ENCODE data around the gene C10orf95. TPM values are rescaled to one million over a fixed set of nuclear protein-coding genes. Genes with fewer than 3 reads are reported as not detected.

The C10orf95 gene
- total RNA-seq, 2 donors from 2014 or later, result 0.29 to 0.39 TPM

GRCh38 chr10:102408728-102409603, 42.4 kb downstream of the C10orf95 start:
- Mint-ChIP-seq H3K36me3 (ENCODE audit: low read depth) (peaks cover 18% of the 10 kb centered on the region), H3K4me1 (peaks cover 19% of the 10 kb centered on the region), H3K4me3 (peak overlapping the region; percentile 85), H3K9me3 (no peaks in the 10 kb centered on the region), H3K27ac (peak overlapping the region; percentile 76), H3K27me3 (peaks cover 18% of the 10 kb centered on the region)
- ATAC-seq (replicated peaks), result peak; percentile 75

GRCh38 chr10:102408131-102408727, 43.1 kb downstream of the C10orf95 start:
- no peak for ATAC-seq (replicated peaks)

DNA sequence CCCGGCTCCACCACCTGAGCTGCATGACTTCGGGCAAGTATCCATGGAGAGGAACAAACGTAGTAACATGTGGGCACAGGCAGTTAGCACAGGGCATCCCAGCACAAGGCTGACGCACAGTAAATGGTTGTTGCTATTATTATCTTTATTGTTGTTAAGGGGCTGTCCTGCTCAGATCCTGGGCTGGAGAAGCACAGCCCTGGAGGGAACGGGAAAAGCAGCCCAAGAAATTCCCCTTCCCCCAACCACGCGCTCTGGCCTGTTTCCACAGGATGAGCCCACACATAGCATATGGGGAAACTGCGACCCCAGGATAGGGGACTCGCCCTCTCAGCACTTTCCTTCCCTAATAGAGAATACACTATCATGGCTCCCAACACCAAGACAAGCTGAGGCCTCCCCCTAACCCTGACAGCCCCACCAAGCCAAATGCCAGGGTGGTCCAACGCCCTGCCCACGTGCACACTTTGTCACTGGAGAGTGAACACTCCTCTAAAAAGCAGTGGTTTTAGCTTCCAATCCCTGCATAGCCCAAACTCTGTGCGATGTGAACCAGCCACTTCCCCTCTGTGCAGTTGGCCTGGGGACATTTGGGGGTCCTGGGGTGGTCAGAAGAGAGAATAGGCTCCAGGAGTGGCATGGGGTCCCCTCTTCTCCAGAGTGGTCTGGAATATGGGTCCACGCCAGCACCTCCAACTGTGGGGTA, 43.8 kb downstream of the C10orf95 start:
- peak overlapping the region; percentile 75 for H3K27ac Mint-ChIP-seq
- ATAC-seq (replicated peaks), result no peak
- peak overlapping the region; percentile 77 for H3K4me3 Mint-ChIP-seq
- peaks cover 24% of the 10 kb centered on the region for H3K36me3 Mint-ChIP-seq (ENCODE audit: low read depth)
- H3K9me3 Mint-ChIP-seq, result no peaks in the 10 kb centered on the region
- H3K4me1 Mint-ChIP-seq, result peaks cover 19% of the 10 kb centered on the region
- peaks cover 18% of the 10 kb centered on the region for H3K27me3 Mint-ChIP-seq

More at GRCh38 chr10:102408131-102408727, 43.1 kb downstream of the C10orf95 start:
- Mint-ChIP-seq H3K27me3 (peaks cover 18% of the 10 kb centered on the region), H3K4me1 (peaks cover 19% of the 10 kb centered on the region), H3K36me3 (ENCODE audit: low read depth) (peaks cover 23% of the 10 kb centered on the region), H3K9me3 (no peaks in the 10 kb centered on the region), H3K4me3 (peak overlapping the region; percentile 77), H3K27ac (peak overlapping the region; percentile 78)

GRCh38 chr10:102406815-102407214, 44.5 kb downstream of the C10orf95 start:
- Mint-ChIP-seq H3K27me3 (peaks cover 18% of the 10 kb centered on the region), H3K27ac (peak overlapping the region; percentile 75), H3K36me3 (ENCODE audit: low read depth) (peaks cover 32% of the 10 kb centered on the region), H3K4me1 (peaks cover 19% of the 10 kb centered on the region), H3K4me3 (peak overlapping the region; percentile 77), H3K9me3 (no peaks in the 10 kb centered on the region)
- no peak for ATAC-seq (replicated peaks)

GRCh38 chr10:102405632-102406031, 45.7 kb downstream of the C10orf95 start:
- Mint-ChIP-seq H3K4me1 (peaks cover 15% of the 10 kb centered on the region), H3K27me3 (peaks cover 11% of the 10 kb centered on the region), H3K4me3 (peak overlapping the region; percentile 2), H3K9me3 (no peaks in the 10 kb centered on the region), H3K36me3 (ENCODE audit: low read depth) (peaks cover 43% of the 10 kb centered on the region), H3K27ac (peak overlapping the region; percentile 75)
- ATAC-seq (replicated peaks), result peak; percentile 5

GRCh38 chr10:102405108-102405571, 46.2 kb downstream of the C10orf95 start:
- H3K27ac Mint-ChIP-seq, result peak overlapping the region; percentile 75
- peaks cover 15% of the 10 kb centered on the region for H3K4me1 Mint-ChIP-seq
- peak overlapping the region; percentile 2 for H3K4me3 Mint-ChIP-seq
- ATAC-seq (replicated peaks), result no peak
- H3K36me3 Mint-ChIP-seq (ENCODE audit: low read depth), result peaks cover 48% of the 10 kb centered on the region
- no peaks in the 10 kb centered on the region for H3K9me3 Mint-ChIP-seq
- peaks cover 11% of the 10 kb centered on the region for H3K27me3 Mint-ChIP-seq

DNA sequence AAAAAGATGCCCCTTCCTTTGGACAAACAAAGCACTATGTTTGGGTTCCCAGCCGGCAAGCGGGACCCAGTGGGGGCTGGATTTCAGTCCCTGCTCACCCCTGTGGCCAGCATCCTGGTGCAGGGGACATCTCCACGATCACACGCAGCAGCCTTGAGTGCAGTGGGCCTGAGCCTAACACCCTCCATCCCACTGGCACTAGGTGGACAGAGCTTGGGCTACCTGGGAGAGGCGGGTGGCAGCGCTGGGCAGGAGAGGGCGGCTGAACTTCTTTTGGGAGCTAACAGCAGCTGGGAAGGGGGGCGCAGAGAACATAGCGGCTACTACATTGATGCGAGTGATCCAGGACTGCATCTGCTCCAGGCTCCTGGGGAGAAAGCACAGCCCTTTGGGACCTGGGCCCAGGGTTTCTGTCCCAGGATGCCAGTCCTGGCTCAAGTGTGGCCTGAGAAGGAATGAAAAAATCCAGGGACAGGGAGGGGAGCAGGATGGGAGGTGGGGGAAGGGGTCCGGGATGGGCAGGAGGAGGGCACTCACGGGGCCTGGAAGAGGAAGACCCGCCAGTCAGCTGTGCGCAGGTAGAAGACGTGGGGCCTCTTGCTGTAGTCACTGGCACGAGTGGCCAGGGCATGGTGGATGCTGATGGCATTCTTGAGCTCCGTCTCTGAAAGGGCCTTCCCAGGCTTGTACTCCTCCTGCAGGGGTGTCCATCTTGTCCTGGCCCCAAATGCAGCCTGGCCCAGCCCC, 46.8 kb downstream of the C10orf95 start:
- no peak for ATAC-seq (replicated peaks)
- peaks cover 54% of the 10 kb centered on the region for H3K36me3 Mint-ChIP-seq (ENCODE audit: low read depth)
- H3K27me3 Mint-ChIP-seq, result peaks cover 7% of the 10 kb centered on the region
- peaks cover 9% of the 10 kb centered on the region for H3K4me1 Mint-ChIP-seq
- H3K27ac Mint-ChIP-seq, result peak overlapping the region; percentile 25
- no peaks in the 10 kb centered on the region for H3K9me3 Mint-ChIP-seq
- no peak overlapping the region for H3K4me3 Mint-ChIP-seq

GRCh38 chr10:102403115-102403514, 48.2 kb downstream of the C10orf95 start:
- H3K27me3 Mint-ChIP-seq, result peaks cover under 1% of the 10 kb centered on the region
- no peak overlapping the region for H3K4me3 Mint-ChIP-seq
- H3K27ac Mint-ChIP-seq, result no peak overlapping the region
- peaks cover 6% of the 10 kb centered on the region for H3K4me1 Mint-ChIP-seq
- H3K36me3 Mint-ChIP-seq (ENCODE audit: low read depth), result peaks cover 66% of the 10 kb centered on the region
- H3K9me3 Mint-ChIP-seq, result no peaks in the 10 kb centered on the region
- no peak for ATAC-seq (replicated peaks)

DNA sequence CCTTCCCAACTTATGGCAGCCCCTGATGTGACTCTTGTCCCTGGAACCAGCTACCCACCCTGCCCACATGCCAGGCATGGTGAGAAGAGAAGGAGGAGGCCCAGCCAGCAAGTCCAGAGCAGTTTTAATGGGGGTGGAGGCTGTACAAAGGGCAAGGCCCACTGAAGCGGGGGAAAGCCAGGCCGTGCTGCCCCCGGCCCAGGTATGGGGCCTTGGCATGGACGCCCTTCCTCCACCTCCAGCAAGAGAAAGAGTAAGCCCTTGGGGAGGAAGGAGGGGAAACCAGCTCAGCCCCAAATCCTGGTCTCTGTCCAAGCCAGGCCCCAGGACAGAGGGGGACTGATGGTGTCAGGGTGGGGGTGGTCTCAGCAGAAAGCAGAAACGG, 48.8 kb downstream of the C10orf95 start:
- no peaks in the 10 kb centered on the region for H3K9me3 Mint-ChIP-seq
- H3K36me3 Mint-ChIP-seq (ENCODE audit: low read depth), result peaks cover 70% of the 10 kb centered on the region
- H3K4me1 Mint-ChIP-seq, result peaks cover 7% of the 10 kb centered on the region
- no peaks in the 10 kb centered on the region for H3K27me3 Mint-ChIP-seq
- H3K27ac Mint-ChIP-seq, result no peak overlapping the region
- peak overlapping the region; percentile 17 for H3K4me3 Mint-ChIP-seq
- ATAC-seq (replicated peaks), result no peak

DNA sequence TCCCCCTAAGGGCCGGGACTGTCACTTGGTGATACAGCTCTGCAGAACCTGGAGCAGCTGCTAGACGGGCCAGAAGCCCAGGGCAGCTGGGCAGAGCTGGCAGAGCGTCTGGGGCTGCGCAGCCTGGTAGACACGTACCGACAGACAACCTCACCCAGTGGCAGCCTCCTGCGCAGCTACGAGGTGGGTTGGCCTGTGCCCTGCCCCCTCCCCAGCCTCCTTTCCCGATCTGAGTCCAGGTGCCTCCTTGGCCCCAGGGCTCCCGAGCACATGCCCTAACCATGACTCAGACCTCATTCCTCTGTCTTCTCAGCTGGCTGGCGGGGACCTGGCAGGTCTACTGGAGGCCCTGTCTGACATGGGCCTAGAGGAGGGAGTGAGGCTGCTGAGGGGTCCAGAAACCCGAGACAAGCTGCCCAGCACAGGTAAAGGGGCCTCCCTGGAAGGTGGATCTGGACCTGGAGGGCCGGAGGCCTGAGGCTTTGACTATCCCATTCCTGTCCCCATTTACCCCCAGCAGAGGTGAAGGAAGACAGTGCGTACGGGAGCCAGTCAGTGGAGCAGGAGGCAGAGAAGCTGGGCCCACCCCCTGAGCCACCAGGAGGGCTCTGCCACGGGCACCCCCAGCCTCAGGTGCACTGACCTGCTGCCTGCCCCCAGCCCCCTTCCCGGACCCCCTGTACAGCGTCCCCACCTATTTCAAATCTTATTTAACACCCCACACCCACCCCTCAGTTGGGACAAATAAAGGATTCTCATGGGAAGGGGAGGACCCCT, 49.4 kb downstream of the C10orf95 start:
- peaks cover 75% of the 10 kb centered on the region for H3K36me3 Mint-ChIP-seq (ENCODE audit: low read depth)
- no peak for ATAC-seq (replicated peaks)
- H3K9me3 Mint-ChIP-seq, result no peaks in the 10 kb centered on the region
- peak overlapping the region; percentile 17 for H3K4me3 Mint-ChIP-seq
- no peaks in the 10 kb centered on the region for H3K27me3 Mint-ChIP-seq
- H3K4me1 Mint-ChIP-seq, result peaks cover 7% of the 10 kb centered on the region
- H3K27ac Mint-ChIP-seq, result peak overlapping the region; percentile 68

GRCh38 chr10:102401342-102401654, 50.0 kb downstream of the C10orf95 start:
- no peaks in the 10 kb centered on the region for H3K27me3 Mint-ChIP-seq
- H3K9me3 Mint-ChIP-seq, result no peaks in the 10 kb centered on the region
- H3K4me3 Mint-ChIP-seq, result peak overlapping the region; percentile 17
- H3K4me1 Mint-ChIP-seq, result peaks cover 7% of the 10 kb centered on the region
- peak overlapping the region; percentile 68 for H3K27ac Mint-ChIP-seq
- no peak for ATAC-seq (replicated peaks)
- peaks cover 82% of the 10 kb centered on the region for H3K36me3 Mint-ChIP-seq (ENCODE audit: low read depth)

DNA sequence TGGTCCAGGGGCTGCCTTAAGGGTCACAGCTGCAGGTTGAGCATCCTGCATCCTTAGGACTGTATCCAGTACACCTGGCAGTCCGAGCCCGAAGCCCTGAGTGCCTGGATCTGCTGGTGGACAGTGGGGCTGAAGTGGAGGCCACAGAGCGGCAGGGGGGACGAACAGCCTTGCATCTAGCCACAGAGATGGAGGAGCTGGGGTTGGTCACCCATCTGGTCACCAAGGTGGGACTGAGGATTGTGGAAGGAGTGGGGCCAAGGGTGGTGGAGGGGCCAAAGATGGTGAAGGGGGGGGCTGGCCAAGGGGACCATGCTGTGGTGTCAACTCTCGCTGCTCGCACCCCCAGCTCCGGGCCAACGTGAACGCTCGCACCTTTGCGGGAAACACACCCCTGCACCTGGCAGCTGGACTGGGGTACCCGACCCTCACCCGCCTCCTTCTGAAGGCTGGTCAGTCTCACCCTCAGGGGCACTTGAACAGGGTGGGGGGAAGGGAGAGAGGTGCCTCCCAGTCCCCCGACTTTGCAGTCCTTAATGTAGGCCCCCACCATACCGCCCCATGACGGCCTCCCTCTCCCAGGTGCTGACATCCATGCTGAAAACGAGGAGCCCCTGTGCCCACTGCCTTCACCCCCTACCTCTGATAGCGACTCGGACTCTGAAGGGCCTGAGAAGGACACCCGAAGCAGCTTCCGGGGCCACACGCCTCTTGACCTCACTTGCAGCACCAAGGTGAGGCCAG, 50.6 kb downstream of the C10orf95 start:
- peaks cover 7% of the 10 kb centered on the region for H3K4me1 Mint-ChIP-seq
- H3K36me3 Mint-ChIP-seq (ENCODE audit: low read depth), result peaks cover 84% of the 10 kb centered on the region
- peak overlapping the region; percentile 98 for H3K4me3 Mint-ChIP-seq
- no peaks in the 10 kb centered on the region for H3K9me3 Mint-ChIP-seq
- no peaks in the 10 kb centered on the region for H3K27me3 Mint-ChIP-seq
- H3K27ac Mint-ChIP-seq, result peak overlapping the region; percentile 68
- no peak for ATAC-seq (replicated peaks)

DNA sequence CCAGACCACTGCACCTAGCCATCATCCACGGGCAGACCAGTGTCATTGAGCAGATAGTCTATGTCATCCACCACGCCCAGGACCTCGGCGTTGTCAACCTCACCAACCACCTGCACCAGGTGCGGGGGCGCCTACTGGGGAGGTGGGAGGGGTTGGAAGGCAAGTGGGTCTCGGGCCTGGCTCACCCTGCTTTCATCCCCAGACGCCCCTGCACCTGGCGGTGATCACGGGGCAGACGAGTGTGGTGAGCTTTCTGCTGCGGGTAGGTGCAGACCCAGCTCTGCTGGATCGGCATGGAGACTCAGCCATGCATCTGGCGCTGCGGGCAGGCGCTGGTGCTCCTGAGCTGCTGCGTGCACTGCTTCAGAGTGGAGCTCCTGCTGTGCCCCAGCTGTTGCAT, 51.3 kb downstream of the C10orf95 start:
- Mint-ChIP-seq H3K4me3 (peak overlapping the region; percentile 98), H3K4me1 (peaks cover 7% of the 10 kb centered on the region), H3K9me3 (no peaks in the 10 kb centered on the region), H3K36me3 (ENCODE audit: low read depth) (peaks cover 86% of the 10 kb centered on the region), H3K27ac (peak overlapping the region; percentile 68), H3K27me3 (no peaks in the 10 kb centered on the region)
- ATAC-seq (replicated peaks), result no peak

Measured in activated T-helper 17 cell treated with anti-CD3 and anti-CD28 coated beads, Interleukin-2, amount 50 U/mL, for 72 hours (primary cell).